Skeletal muscle tissue (tissue), 4 donors: Measurements from ENCODE around the gene GMPR2. TPM values are rescaled to one million over a fixed set of nuclear protein-coding genes. Genes with fewer than 3 reads are reported as not detected.
A peak's percentile ranks its signal among the peaks of the same experiment; 100 is the strongest.
"Not testable (repeated sequence)": the region's sequence is repeated elsewhere in the genome, so short reads cannot be mapped to it uniquely, and the experiment has no call there.

Experiments
- H3K27ac ChIP-seq: one replicate; pipeline ENCODE4 v1.7.0; 2013; ENCODE audit warnings: mild to moderate bottlenecking, low read depth, low read length, inconsistent platforms
- H3K27me3 ChIP-seq, 3 donors: one replicate each; pipeline ENCODE4 v1.7.0; 2013; ENCODE audit warnings: low read length in 3 of 3; ENCODE audit not compliant: control insufficient read depth in 3 of 3, insufficient read depth in 3 of 3
- H3K36me3 ChIP-seq, 3 donors: one replicate each; pipeline ENCODE4 v1.7.0; 2013; ENCODE audit warnings: low read length in 3 of 3; ENCODE audit not compliant: control insufficient read depth in 3 of 3, insufficient read depth in 3 of 3
- H3K4me1 ChIP-seq, 3 donors: one replicate each; pipeline ENCODE4 v1.7.0; 2013; ENCODE audit warnings: low read length in 3 of 3, mild to moderate bottlenecking in 3 of 3; ENCODE audit not compliant: control insufficient read depth in 3 of 3, insufficient read depth in 3 of 3
- H3K4me3 ChIP-seq, 3 donors: one replicate each; pipeline ENCODE4 v1.7.0; 2013; ENCODE audit warnings: low read length in 3 of 3
- H3K9ac ChIP-seq, 3 donors: one replicate each; pipeline ENCODE4 v1.7.0; 2013; ENCODE audit warnings: low read length in 3 of 3, mild to moderate bottlenecking in 3 of 3, moderate library complexity in 2 of 3, low read depth in 1 of 3
- H3K9me3 ChIP-seq, 3 donors: one replicate each; pipeline ENCODE4 v1.7.0; 2013; ENCODE audit warnings: low read length in 3 of 3; ENCODE audit not compliant: control insufficient read depth in 3 of 3
- total RNA-seq: library from RNA; depleted of rRNA; stranded (reverse); fragments of >200 nt; gene quantifications from one replicate; pipeline ENCODE4 v1.2.3, GENCODE V29; 2014
- donor health status: Osteomylitis.

Gene GMPR2
- total RNA-seq, 1 donor from 2014 or later: 49.6 TPM

DNA sequence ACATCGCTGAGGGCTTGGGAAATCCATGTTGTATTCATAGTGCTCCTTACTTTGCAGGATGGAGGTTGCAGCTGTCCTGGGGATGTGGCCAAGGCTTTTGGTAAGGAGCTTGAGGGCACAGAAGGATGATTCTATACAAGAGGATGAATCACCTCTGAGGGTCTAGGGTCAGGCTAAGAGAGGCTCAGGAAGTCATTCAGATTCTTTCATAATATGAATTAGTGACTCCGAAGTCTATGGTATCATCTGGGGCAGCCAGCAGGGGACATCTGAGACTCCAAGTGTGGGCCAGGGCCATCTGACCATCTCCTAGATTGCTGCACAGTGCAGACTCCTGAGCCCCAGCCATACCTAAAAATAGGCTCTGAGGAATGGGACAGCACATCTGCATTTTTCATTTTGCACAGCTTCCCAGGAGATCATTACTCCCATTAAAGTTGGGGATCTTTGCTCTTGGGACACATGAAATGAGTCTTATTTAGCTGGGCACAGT lies 4.8 kb downstream of the GMPR2 start:
- peaks cover 60 to 68% (median 66%) of the 10 kb centered on the region in 3 donors for H3K36me3 ChIP-seq
- H3K27me3 ChIP-seq: no peaks in the 10 kb centered on the region
- H3K27ac ChIP-seq: no peak overlapping the region
- no peaks in the 10 kb centered on the region for H3K9me3 ChIP-seq
- H3K4me1 ChIP-seq: peaks cover 55 to 86% (median 74%) of the 10 kb centered on the region in 3 donors
- peak overlapping the region in 2 of 3 donors; percentile 10 to 35 for H3K9ac ChIP-seq
- no peak overlapping the region for H3K4me3 ChIP-seq

DNA sequence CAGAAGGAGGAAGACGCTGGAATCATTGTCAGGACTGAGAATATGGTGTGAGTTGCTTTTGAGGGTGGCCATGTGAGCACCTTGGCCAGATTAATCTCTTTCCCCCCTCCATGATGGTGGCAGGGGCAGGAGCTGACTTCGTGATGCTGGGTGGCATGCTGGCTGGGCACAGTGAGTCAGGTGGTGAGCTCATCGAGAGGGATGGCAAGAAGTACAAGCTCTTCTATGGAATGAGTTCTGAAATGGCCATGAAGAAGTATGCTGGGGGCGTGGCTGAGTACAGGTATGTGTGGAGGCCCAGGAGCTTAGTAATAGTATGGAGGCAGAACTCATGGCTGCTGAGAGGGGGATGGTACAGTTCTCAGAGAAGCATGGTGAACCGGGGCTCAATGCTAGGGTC lies 5.4 kb downstream of the GMPR2 start:
- Histone ChIP-seq H3K27ac (no peak overlapping the region), H3K4me3 (no peak overlapping the region), H3K9ac (peak overlapping the region in 1 of 3 donors; percentile 10), H3K36me3 (peaks cover 60 to 68% (median 66%) of the 10 kb centered on the region in 3 donors), H3K4me1 (peaks cover 55 to 80% (median 71%) of the 10 kb centered on the region in 3 donors), H3K27me3 (no peaks in the 10 kb centered on the region), H3K9me3 (no peaks in the 10 kb centered on the region)

DNA sequence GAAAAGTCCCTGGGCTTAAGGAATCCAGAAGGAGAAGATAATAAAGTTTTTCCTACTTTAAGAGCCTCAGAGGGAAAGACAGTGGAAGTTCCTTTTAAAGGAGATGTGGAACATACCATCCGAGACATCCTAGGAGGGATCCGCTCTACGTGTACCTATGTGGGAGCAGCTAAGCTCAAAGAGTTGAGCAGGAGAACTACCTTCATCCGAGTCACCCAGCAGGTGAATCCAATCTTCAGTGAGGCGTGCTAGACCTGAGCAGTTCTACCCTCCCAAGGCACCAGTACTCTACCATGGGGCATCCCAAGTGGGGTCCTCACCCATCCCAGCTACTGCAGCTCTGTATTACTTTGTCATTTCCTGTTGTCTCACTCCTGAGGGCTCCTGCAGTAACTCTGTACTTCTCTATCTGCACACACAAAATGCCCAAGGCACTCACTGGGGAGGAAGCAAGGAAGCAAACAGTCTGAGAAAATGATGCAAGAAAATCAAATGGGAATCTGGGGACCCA lies 5.9 kb downstream of the GMPR2 start:
- H3K9ac ChIP-seq: no peak overlapping the region
- no peak overlapping the region for H3K4me3 ChIP-seq
- no peak overlapping the region for H3K27ac ChIP-seq
- H3K4me1 ChIP-seq: peaks cover 55 to 79% (median 71%) of the 10 kb centered on the region in 3 donors
- peaks cover 60 to 68% (median 66%) of the 10 kb centered on the region in 3 donors for H3K36me3 ChIP-seq
- H3K9me3 ChIP-seq: no peaks in the 10 kb centered on the region
- no peaks in the 10 kb centered on the region for H3K27me3 ChIP-seq

DNA sequence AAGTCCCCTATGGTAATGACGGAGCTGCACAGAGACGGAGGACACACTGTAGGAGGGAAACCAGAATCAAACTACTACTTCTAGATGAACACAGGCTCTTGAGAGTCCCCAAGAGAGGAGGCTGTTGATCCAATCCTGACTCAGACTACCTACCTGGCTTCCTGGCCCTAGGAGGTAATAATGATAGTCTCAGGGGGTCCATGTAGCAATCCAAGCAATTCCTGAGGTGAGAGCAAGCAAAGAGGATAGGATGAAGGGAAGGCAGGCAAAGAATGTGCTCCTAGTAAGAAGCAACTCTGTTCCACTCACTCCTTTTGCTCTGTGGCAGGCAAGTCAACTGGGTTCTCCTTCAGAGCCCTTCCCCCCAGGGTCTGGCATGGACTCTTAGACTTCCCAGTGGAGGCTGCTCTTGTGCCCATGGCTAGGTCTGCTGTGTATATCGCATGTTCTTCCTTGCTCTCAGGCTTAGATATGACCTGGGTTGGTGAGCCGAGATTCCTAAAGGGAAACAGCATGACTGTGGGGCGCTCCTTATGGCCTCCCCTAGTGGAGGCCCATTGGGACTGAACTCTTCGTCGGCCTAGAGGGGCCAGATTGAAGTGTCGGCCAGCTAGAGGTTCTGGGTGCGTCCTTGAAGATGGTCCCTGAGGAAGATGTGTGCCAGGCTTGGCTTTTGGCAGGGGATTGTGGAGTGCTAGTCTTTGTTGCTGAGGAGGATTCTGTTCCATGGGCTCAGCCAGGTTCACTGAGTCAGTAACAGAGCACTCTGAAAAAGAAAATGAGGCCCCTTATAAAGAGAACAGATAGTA lies 7.6 kb downstream of the GMPR2 start:
- peak overlapping the region in 1 of 3 donors; percentile 1 for H3K4me3 ChIP-seq
- peak overlapping the region; percentile 11 for H3K27ac ChIP-seq
- H3K9me3 ChIP-seq: no peaks in the 10 kb centered on the region
- peaks cover 53 to 59% (median 58%) of the 10 kb centered on the region in 3 donors for H3K36me3 ChIP-seq
- H3K9ac ChIP-seq: peak overlapping the region in 2 of 3 donors; percentile 51 to 99
- no peaks in the 10 kb centered on the region for H3K27me3 ChIP-seq
- peaks cover 44 to 65% (median 58%) of the 10 kb centered on the region in 3 donors for H3K4me1 ChIP-seq

DNA sequence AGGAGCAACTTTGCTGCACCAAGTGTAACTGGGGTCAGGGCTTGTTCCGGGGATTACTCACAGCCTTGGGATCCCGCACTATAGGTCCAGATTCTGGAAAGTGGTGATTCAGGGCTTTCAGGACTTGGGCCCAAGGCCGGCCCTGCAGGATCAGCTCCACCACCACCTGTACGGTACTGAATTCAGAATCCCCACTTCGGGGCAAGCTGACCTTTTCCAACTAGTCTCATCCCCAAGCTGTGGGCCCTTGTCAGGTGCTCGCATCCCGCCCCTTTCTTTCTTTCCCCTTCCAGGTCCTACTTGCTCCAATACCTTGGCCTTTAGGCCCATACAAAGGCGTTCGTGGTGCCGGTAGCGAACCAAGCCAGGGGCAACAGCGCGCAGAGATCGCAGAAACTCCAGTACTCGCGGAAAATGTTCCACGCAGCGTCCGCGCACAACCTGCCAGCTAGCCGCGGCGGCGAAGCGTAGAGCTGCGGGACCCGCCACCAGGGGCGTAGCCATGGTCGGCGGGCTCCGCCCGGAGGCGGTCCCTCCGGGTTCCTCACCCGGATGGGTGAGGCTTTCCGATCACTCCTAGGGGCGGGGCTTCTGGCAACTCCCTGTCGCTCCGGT lies 9.2 kb downstream of the GMPR2 start:
- Histone ChIP-seq H3K27me3 (no peaks in the 10 kb centered on the region), H3K4me3 (peak overlapping the region; percentile 80 to 96 (median 96)), H3K9me3 (no peaks in the 10 kb centered on the region), H3K4me1 (peaks cover 40 to 52% (median 49%) of the 10 kb centered on the region in 3 donors), H3K36me3 (peaks cover 39 to 43% (median 41%) of the 10 kb centered on the region in 3 donors), H3K27ac (peak overlapping the region; percentile 100), H3K9ac (peak overlapping the region; percentile 95 to 99 (median 97))

- peak overlapping the region; percentile 80 to 96 (median 96) for H3K4me3 ChIP-seq
- peaks cover 28 to 39% (median 37%) of the 10 kb centered on the region in 3 donors for H3K4me1 ChIP-seq
- H3K27ac ChIP-seq: peak overlapping the region; percentile 100
- H3K9me3 ChIP-seq: no peaks in the 10 kb centered on the region
- peak overlapping the region; percentile 95 to 99 (median 97) for H3K9ac ChIP-seq
- H3K27me3 ChIP-seq: no peaks in the 10 kb centered on the region
- peaks cover 27 to 28% (median 28%) of the 10 kb centered on the region in 3 donors for H3K36me3 ChIP-seq
These were observed 10.7 kb downstream of the GMPR2 start for GRCh38 chr14:24243336-24243836.

DNA sequence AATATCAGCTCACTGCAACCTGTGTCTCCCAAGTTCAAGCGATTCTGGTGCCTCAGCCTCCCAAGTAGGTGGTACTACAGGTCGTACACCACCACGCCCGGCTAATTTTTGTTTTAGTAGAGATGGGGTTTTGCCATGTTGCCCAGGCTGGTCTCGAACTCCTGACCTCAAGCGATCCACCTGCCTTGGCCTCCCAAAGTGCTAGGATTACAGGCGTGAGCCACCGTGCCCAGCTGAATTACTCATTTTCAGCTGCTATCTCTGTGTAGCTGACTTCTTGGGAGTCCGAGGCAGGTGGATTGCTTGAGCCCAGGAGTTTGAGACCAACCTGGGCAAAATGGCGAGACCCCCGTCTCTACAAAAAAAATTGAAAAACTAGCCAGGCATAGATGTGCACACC lies 12.6 kb downstream of the GMPR2 start:
- peaks cover 21 to 26% (median 23%) of the 10 kb centered on the region in 3 donors for H3K4me1 ChIP-seq
- not testable (repeated sequence) for H3K36me3 ChIP-seq, H3K9ac ChIP-seq, H3K27me3 ChIP-seq, H3K27ac ChIP-seq, H3K4me3 ChIP-seq, H3K9me3 ChIP-seq

DNA sequence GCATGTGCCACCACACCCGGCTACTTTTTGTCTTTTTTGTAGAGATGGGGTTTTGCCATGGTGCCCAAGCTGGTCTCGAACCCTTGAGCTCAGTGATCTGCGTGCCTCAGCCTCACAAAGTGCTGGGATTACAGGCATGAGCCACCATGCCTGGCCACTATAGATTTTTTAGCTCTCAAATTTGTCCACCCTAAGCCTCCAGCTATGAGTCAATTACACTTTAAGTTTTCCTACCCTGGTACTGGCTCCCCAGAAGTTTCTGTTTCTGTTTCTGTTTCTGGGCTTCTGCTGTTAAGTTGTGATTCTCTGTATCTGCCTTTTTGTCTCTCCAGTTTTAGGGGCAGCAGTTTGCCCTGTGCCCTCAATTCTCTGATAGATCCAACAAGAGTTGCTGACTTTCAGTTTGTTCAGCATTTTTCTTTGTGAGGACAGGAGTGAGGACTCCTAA lies 14.1 kb downstream of the GMPR2 start:
- Histone ChIP-seq H3K4me3 (no peak overlapping the region), H3K27ac (no peak overlapping the region), H3K4me1 (peaks cover 8 to 11% (median 9%) of the 10 kb centered on the region in 3 donors), H3K27me3 (no peaks in the 10 kb centered on the region), H3K9me3 (no peaks in the 10 kb centered on the region), H3K9ac (no peak overlapping the region), H3K36me3 (peaks cover 0 to 2% (median 0%) of the 10 kb centered on the region in 3 donors)

DNA sequence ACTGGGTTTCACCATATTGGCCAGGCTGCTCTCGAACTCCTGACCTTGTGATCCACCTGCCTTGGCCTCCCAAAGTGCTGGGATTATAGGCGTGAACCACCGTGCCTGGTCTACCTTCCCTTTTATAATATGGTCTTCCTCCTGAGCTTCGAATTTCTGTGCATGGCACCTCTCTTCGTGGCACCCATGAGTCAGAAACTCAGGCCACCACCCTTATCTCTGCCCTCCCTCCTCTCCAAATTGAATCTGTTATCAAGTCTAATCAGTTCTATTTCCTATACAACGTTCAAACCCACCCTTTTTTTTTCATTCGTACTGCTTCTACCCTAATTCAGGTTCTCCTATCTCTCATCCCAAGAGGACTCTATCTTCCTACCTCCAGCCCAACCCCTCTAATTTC lies 14.7 kb downstream of the GMPR2 start:
- Histone ChIP-seq H3K36me3 (peaks cover 0 to 2% (median 0%) of the 10 kb centered on the region in 3 donors), H3K27me3 (no peaks in the 10 kb centered on the region), H3K9me3 (no peaks in the 10 kb centered on the region), H3K27ac (no peak overlapping the region), H3K4me3 (no peak overlapping the region), H3K4me1 (peaks cover 6 to 9% (median 6%) of the 10 kb centered on the region in 3 donors), H3K9ac (no peak overlapping the region)
